ENCODE measurements around the gene IL20RB.

IL20RB gene

DNA sequence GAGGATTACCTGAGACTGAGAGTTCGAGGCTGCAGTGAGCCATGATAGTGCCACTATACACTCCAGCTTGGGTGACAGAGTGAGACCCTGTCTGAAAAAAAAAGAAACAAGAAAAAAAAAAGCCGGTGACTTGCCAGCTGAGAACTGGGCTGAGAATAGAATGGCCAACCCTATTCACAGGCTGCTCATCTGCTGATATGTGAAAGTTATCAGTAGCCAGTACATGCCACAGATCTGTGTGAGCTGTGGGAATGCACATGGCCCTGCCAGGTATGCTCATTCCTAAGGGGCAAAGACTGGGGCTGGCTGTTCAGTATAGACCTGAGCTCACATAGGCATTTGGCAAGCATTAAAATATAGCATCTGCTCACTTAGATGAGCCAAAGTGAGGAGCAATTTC lies 30.9 kb downstream of the IL20RB start:
- no peaks in the 10 kb centered on the region for H3K36me3 ChIP-seq (replicated peaks; ENCODE audit: low read depth, low read length)
- H2AFZ ChIP-seq (ENCODE audit: low read depth, low read length), result no peak overlapping the region
- H3K27me3 ChIP-seq (ENCODE audit: low read depth, low read length), result no peaks in the 10 kb centered on the region
- H3K4me1 ChIP-seq (ENCODE audit: low read length), result no peaks in the 10 kb centered on the region
- H3K4me2 ChIP-seq (ENCODE audit: low read length), result no peak overlapping the region
- H4K20me1 ChIP-seq (ENCODE audit: insufficient read depth, low read length), result no peaks in the 10 kb centered on the region
- no peak overlapping the region for H3K9ac ChIP-seq (ENCODE audit: low read length)
- no peaks in the 10 kb centered on the region for H3K9me3 ChIP-seq (ENCODE audit: insufficient read depth, low read length)
- no peak overlapping the region for H3K27ac ChIP-seq (ENCODE audit: low read length)
- no peak overlapping the region for H3K4me3 ChIP-seq (ENCODE audit: low read length)
- no peak for TF ChIP-seq EZH2phosphoT487 (IDR thresholded peaks at IDR 0.05; ENCODE audit: low read depth)
- TF ChIP-seq, protein P1, sequence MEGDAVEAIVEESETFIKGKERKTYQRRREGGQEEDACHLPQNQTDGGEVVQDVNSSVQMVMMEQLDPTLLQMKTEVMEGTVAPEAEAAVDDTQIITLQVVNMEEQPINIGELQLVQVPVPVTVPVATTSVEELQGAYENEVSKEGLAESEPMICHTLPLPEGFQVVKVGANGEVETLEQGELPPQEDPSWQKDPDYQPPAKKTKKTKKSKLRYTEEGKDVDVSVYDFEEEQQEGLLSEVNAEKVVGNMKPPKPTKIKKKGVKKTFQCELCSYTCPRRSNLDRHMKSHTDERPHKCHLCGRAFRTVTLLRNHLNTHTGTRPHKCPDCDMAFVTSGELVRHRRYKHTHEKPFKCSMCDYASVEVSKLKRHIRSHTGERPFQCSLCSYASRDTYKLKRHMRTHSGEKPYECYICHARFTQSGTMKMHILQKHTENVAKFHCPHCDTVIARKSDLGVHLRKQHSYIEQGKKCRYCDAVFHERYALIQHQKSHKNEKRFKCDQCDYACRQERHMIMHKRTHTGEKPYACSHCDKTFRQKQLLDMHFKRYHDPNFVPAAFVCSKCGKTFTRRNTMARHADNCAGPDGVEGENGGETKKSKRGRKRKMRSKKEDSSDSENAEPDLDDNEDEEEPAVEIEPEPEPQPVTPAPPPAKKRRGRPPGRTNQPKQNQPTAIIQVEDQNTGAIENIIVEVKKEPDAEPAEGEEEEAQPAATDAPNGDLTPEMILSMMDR (IDR thresholded peaks at IDR 0.05; ENCODE audit: low read depth, low read length), result no peak
- no peaks in the 10 kb centered on the region for H3K79me2 ChIP-seq (ENCODE audit: low read length)

DNA sequence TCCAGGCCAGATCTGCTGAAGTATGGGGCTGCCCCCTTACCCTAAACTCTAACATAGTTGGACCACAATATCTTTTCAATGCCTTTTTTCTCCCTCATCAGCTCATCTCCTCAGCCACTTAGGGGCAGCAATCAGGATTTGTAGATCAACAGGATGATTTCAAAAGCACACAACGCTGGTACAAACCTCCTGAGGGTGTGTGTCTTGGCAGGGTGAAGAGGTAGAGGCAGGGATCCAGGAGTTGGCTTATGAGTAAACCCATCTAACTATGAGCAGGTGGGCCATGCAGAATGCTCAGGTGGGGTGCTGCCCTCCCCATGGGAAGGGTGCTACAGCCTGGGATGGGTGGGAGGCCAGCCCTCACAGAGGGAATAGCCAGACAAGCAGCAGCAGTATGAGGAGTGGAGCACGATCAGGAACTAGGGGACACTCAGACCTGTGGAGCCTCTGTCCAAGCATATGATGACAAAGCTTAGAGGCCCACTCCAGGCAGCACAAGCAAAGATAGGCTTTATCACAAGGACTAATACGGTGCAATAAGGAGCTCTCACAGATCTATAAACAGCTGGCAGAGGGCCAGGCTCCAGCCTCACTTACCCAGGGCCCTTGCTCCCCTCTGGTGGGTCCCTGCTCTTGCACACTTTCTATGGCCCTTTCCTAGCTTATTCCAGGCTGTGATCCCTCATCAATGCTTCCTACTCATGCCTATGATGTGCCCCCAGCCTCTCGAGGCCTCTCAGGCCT lies 32.2 kb downstream of the IL20RB start:
- no peak overlapping the region for H3K4me3 ChIP-seq (ENCODE audit: low read length)
- H2AFZ ChIP-seq (ENCODE audit: low read depth, low read length), result no peak overlapping the region
- H3K9ac ChIP-seq (ENCODE audit: low read length), result no peak overlapping the region
- H3K27me3 ChIP-seq (ENCODE audit: low read depth, low read length), result no peaks in the 10 kb centered on the region
- H3K27ac ChIP-seq (ENCODE audit: low read length), result no peak overlapping the region
- TF ChIP-seq, protein P1 (IDR thresholded peaks at IDR 0.05; ENCODE audit: low read depth, low read length), result no peak
- TF ChIP-seq EZH2phosphoT487 (IDR thresholded peaks at IDR 0.05; ENCODE audit: low read depth), result no peak
- no peaks in the 10 kb centered on the region for H3K36me3 ChIP-seq (replicated peaks; ENCODE audit: low read depth, low read length)
- H3K9me3 ChIP-seq (ENCODE audit: insufficient read depth, low read length), result no peaks in the 10 kb centered on the region
- no peaks in the 10 kb centered on the region for H3K79me2 ChIP-seq (ENCODE audit: low read length)
- no peak overlapping the region for H3K4me2 ChIP-seq (ENCODE audit: low read length)
- H3K4me1 ChIP-seq (ENCODE audit: low read length), result no peaks in the 10 kb centered on the region
- H4K20me1 ChIP-seq (ENCODE audit: insufficient read depth, low read length), result no peaks in the 10 kb centered on the region

DNA sequence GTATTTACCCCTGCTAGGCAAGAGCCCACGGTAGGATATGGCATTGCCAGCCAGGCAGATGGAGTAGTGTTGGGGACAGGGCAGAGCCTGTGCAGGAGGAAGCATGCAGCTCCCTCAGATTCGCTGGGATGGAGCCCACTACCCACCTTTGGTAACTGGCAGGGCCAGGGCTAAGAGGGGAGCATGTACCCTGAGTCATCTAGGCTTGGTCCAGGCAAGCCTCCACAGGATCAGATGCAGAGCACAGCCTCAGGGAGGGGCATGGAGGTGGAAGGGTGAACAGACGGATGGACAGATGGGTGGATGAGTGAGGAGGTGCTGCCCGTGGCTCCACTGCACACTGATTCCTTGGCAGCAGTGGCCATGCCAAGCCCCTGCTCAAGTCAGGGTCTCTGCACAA lies 33.0 kb downstream of the IL20RB start:
- H3K4me1 ChIP-seq (ENCODE audit: low read length), result no peaks in the 10 kb centered on the region
- H3K9ac ChIP-seq (ENCODE audit: low read length), result no peak overlapping the region
- no peaks in the 10 kb centered on the region for H3K27me3 ChIP-seq (ENCODE audit: low read depth, low read length)
- no peaks in the 10 kb centered on the region for H4K20me1 ChIP-seq (ENCODE audit: insufficient read depth, low read length)
- H3K27ac ChIP-seq (ENCODE audit: low read length), result no peak overlapping the region
- TF ChIP-seq EZH2phosphoT487 (IDR thresholded peaks at IDR 0.05; ENCODE audit: low read depth), result no peak
- TF ChIP-seq, protein P1 (IDR thresholded peaks at IDR 0.05; ENCODE audit: low read depth, low read length), result no peak
- H3K4me3 ChIP-seq (ENCODE audit: low read length), result no peak overlapping the region
- H2AFZ ChIP-seq (ENCODE audit: low read depth, low read length), result no peak overlapping the region
- H3K9me3 ChIP-seq (ENCODE audit: insufficient read depth, low read length), result no peaks in the 10 kb centered on the region
- no peaks in the 10 kb centered on the region for H3K79me2 ChIP-seq (ENCODE audit: low read length)
- no peak overlapping the region for H3K4me2 ChIP-seq (ENCODE audit: low read length)
- H3K36me3 ChIP-seq (replicated peaks; ENCODE audit: low read depth, low read length), result no peaks in the 10 kb centered on the region

DNA sequence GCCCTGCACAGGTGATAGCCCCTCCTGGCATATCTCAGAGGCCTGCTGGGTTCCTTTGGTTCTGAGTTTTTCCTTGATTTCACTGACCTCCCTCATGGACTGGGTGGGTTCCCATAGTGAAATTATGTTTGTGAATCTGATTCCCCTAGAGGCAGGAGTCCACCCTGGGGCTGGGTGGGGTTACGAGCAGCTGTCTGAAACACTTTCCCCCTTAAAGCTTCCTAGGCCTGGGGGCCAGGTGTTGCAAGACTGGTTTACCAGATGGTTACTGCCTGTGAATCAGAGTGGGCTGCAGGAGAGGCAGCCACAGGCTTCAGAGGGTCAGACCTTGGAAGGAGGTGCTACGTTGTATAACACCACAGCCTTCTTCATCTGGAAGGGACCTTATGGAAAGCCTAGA lies 34.3 kb downstream of the IL20RB start:
- TF ChIP-seq, protein P1 (IDR thresholded peaks at IDR 0.05; ENCODE audit: low read depth, low read length), result no peak
- TF ChIP-seq EZH2phosphoT487 (IDR thresholded peaks at IDR 0.05; ENCODE audit: low read depth), result no peak
- no peaks in the 10 kb centered on the region for H3K79me2 ChIP-seq (ENCODE audit: low read length)

More for the DNA sequence above, 34.3 kb downstream of the IL20RB start:
- Histone ChIP-seq H3K4me1 (ENCODE audit: low read length) (no peaks in the 10 kb centered on the region), H3K9me3 (ENCODE audit: insufficient read depth, low read length) (no peaks in the 10 kb centered on the region), H3K4me2 (ENCODE audit: low read length) (no peak overlapping the region), H4K20me1 (ENCODE audit: insufficient read depth, low read length) (no peaks in the 10 kb centered on the region), H3K4me3 (ENCODE audit: low read length) (no peak overlapping the region), H3K9ac (ENCODE audit: low read length) (no peak overlapping the region), H3K27me3 (ENCODE audit: low read depth, low read length) (no peaks in the 10 kb centered on the region), H2AFZ (ENCODE audit: low read depth, low read length) (no peak overlapping the region), H3K36me3 (replicated peaks; ENCODE audit: low read depth, low read length) (no peaks in the 10 kb centered on the region), H3K27ac (ENCODE audit: low read length) (no peak overlapping the region)

Measured in OCI-LY3 (cell line).